PC-3 (cell line): ENCODE results near the gene BPIFA3. TPM values are rescaled to one million over a fixed set of nuclear protein-coding genes. Genes with fewer than 3 reads are reported as not detected.
A peak's percentile ranks its signal among the peaks of the same experiment; 100 is the strongest.

Experiments
- ATAC-seq: fragments of 200-7000 bp; cut with Tn5 transposase; 2 replicates; pipeline ENCODE4 v1.9.1; 2020; ENCODE audit warnings: mild to moderate bottlenecking, moderate library complexity
- BruUV-seq: library from RNA; stranded (reverse); fragments of 400-500 nt; replicated peaks from 2 replicates; lab custom pipeline; 2021; lab: Mats Ljungman, UMichigan
- CTCF ChIA-PET: fragments of 300-600 bp; sonication (Branson Sonifier 250); formaldehyde crosslinking; loops from one replicate; lab custom pipeline; 2022; ENCODE audit warnings: antibody characterized with exemption; lab: Charles Lee
- POLR2A ChIA-PET: fragments of 300-600 bp; sonication (Branson Sonifier 250); formaldehyde crosslinking; loops from one replicate; lab custom pipeline; 2022; ENCODE audit warnings: antibody characterized with exemption; ENCODE audit not compliant: unreplicated experiment; lab: Charles Lee
- DNase-seq: peaks from one replicate; pipeline ENCODE4 v3.0.0-alpha.2; 2015
- H2AFZ ChIP-seq: fragments of 300-600 bp; sonication (generic); 2 replicates; pipeline ENCODE4 v1.6.0; 2016; ENCODE audit warnings: antibody characterized with exemption, low read length
- H3F3A ChIP-seq: fragments of 300-600 bp; sonication (generic); one replicate; pipeline ENCODE4 v1.6.0; 2017; ENCODE audit warnings: antibody characterized with exemption, low read length, control low read depth, mild to moderate bottlenecking; ENCODE audit not compliant: unreplicated experiment
- H3K27ac ChIP-seq: fragments of 300-600 bp; sonication (generic); 2 replicates; pipeline ENCODE4 v1.5.1; 2016; ENCODE audit warnings: mild to moderate bottlenecking, low read length
- H3K27me3 ChIP-seq: fragments of 300-600 bp; sonication (generic); 2 replicates; pipeline ENCODE4 v1.6.1; 2016; ENCODE audit warnings: low read length, mixed read lengths
- H3K36me3 ChIP-seq: fragments of 300-600 bp; sonication (generic); 2 replicates; pipeline ENCODE4 v1.6.1; 2016; ENCODE audit warnings: low read depth, mixed run types, low read length, mixed read lengths
- H3K4me1 ChIP-seq: fragments of 300-600 bp; sonication (generic); 2 replicates; pipeline ENCODE4 v1.5.1; 2016; ENCODE audit warnings: low read length; ENCODE audit not compliant: insufficient read depth
- H3K4me2 ChIP-seq: fragments of 300-600 bp; sonication (generic); 2 replicates; pipeline ENCODE4 v1.6.0; 2016; ENCODE audit warnings: low read length
- H3K4me3 ChIP-seq: fragments of 300-600 bp; sonication (generic); 2 replicates; pipeline ENCODE4 v1.5.1; 2016; ENCODE audit warnings: mild to moderate bottlenecking, low read length, mixed read lengths
- H3K79me2 ChIP-seq: fragments of 300-600 bp; sonication (generic); 2 replicates; pipeline ENCODE4 v1.6.1; 2017; ENCODE audit warnings: low read length, mixed read lengths
- H3K9ac ChIP-seq: fragments of 300-600 bp; sonication (generic); 2 replicates; pipeline ENCODE4 v1.6.0; 2016; ENCODE audit warnings: mild to moderate bottlenecking, low read length
- H3K9me2 ChIP-seq: fragments of 300-600 bp; sonication (generic); replicated peaks from 2 replicates; pipeline ENCODE4 v1.6.1; 2016; ENCODE audit warnings: mixed run types, low read length, mixed read lengths
- H3K9me3 ChIP-seq: fragments of 300-600 bp; sonication (generic); 2 replicates; pipeline ENCODE4 v1.6.1; 2016; ENCODE audit warnings: low read length, mixed read lengths
- H4K20me1 ChIP-seq: fragments of 300-600 bp; sonication (generic); 2 replicates; pipeline ENCODE4 v1.6.1; 2016; ENCODE audit warnings: low read length, mixed read lengths
- EZH2 ChIP-seq: fragments of 300-600 bp; sonication (generic); IDR thresholded peaks from one replicate; pipeline ENCODE4 v1.6.1; 2017; ENCODE audit warnings: antibody characterized with exemption, mild to moderate bottlenecking, low read length; ENCODE audit not compliant: unreplicated experiment
- EZH2phosphoT487 ChIP-seq: fragments of 300-600 bp; sonication (generic); IDR thresholded peaks from 2 replicates; pipeline ENCODE4 v1.6.1; 2018; ENCODE audit warnings: mild to moderate bottlenecking, antibody characterized with exemption, low read length, borderline replicate concordance
- intact Hi-C: fragments of 100-400 bp; cut with micrococcal nuclease; formaldehyde crosslinking; loops from 2 replicates; pipeline ENCODE4 v1.9.0; 2023
- total RNA-seq: library from RNA; depleted of rRNA; stranded (reverse); fragments of >200 nt; gene quantifications from 2 replicates; pipeline ENCODE4 v1.2.3, GENCODE V29; 2014
- TF ChIP-seq, protein P1 (sequence below): fragments of 300-600 bp; sonication (generic); conservative IDR thresholded peaks from 2 replicates; pipeline ENCODE4 v1.5.1; 2017; ENCODE audit warnings: antibody characterized with exemption, low read depth, mild to moderate bottlenecking, low read length

BPIFA3 gene
- total RNA-seq, 1 experiment from 2014 or later = not detected

DNA sequence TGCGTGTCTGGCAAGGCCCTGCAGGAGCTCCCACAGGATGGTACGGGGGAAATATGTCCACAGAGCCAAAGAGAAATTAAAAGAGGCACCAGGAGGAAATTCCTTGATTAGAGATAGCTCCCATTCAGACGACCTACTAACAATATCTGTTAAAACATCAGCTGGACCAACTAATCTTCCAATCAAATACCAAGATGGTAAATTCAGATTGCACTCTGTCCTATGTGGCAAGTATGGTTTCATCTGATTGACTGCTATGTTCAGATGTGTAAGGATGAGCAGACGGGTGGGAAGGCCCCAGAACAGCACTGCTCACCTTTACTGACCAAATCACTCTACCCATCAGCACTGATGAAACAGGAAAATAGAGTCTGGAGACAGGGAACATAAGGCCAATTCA is 29.7 kb upstream of the BPIFA3 start:
- no peak overlapping the region for H3K4me2 ChIP-seq
- CTCF ChIA-PET = no interaction called here
- no peaks in the 10 kb centered on the region for H4K20me1 ChIP-seq
- H3K4me3 ChIP-seq = no peak overlapping the region
- no peak overlapping the region for H3K27ac ChIP-seq
- H3K9ac ChIP-seq = no peak overlapping the region
- H3K4me1 ChIP-seq = no peaks in the 10 kb centered on the region
- H3F3A ChIP-seq = no peaks in the 10 kb centered on the region
- no peak for TF ChIP-seq EZH2
- BruUV-seq = no TSS peak
- intact Hi-C loops = no loop called here
- H3K27me3 ChIP-seq = peaks cover 31% of the 10 kb centered on the region
- no peaks in the 10 kb centered on the region for H3K36me3 ChIP-seq
- H3K9me3 ChIP-seq = no peaks in the 10 kb centered on the region
- POLR2A ChIA-PET = no interaction called here
- ATAC-seq (no peak), DNase-seq (no peak)
- H3K9me2 ChIP-seq = no peaks in the 10 kb centered on the region
- H3K79me2 ChIP-seq = no peaks in the 10 kb centered on the region
- no peak overlapping the region for H2AFZ ChIP-seq

DNA sequence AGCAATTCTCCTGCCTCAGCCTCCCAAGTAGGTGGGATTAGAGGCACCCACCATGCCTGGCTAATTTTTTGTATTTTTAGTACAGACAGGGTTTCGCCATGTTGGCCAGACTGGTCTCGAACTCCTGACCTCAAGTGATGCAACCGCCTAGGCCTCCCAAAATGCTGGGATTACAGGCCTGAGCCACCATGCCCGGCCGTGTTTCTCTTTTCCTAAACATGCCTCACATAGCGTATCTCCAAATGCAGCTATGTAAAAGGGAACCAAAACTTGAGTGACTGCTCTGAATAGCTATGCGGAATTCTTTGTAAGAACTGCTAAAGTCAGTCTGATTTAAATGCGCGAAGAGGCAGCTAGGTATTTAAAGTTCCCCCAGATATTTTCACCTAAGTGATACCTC is 28.7 kb upstream of the BPIFA3 start:
- Histone ChIP-seq H3K79me2 (no peaks in the 10 kb centered on the region), H4K20me1 (no peaks in the 10 kb centered on the region), H3K4me3 (no peak overlapping the region), H3K9me3 (no peaks in the 10 kb centered on the region), H3K9me2 (no peaks in the 10 kb centered on the region), H3K27me3 (peaks cover 24% of the 10 kb centered on the region), H3K36me3 (no peaks in the 10 kb centered on the region), H3K27ac (no peak overlapping the region), H2AFZ (no peak overlapping the region), H3K9ac (no peak overlapping the region), H3K4me2 (no peak overlapping the region), H3F3A (no peaks in the 10 kb centered on the region), H3K4me1 (no peaks in the 10 kb centered on the region)
- BruUV-seq = no TSS peak
- intact Hi-C loops = no loop called here
- DNase-seq (no peak), ATAC-seq (no peak)
- POLR2A ChIA-PET = no interaction called here
- no peak for TF ChIP-seq EZH2
- no peak for TF ChIP-seq EZH2phosphoT487
- TF ChIP-seq, protein P1, sequence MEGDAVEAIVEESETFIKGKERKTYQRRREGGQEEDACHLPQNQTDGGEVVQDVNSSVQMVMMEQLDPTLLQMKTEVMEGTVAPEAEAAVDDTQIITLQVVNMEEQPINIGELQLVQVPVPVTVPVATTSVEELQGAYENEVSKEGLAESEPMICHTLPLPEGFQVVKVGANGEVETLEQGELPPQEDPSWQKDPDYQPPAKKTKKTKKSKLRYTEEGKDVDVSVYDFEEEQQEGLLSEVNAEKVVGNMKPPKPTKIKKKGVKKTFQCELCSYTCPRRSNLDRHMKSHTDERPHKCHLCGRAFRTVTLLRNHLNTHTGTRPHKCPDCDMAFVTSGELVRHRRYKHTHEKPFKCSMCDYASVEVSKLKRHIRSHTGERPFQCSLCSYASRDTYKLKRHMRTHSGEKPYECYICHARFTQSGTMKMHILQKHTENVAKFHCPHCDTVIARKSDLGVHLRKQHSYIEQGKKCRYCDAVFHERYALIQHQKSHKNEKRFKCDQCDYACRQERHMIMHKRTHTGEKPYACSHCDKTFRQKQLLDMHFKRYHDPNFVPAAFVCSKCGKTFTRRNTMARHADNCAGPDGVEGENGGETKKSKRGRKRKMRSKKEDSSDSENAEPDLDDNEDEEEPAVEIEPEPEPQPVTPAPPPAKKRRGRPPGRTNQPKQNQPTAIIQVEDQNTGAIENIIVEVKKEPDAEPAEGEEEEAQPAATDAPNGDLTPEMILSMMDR = no peak
- CTCF ChIA-PET = no interaction called here

DNA sequence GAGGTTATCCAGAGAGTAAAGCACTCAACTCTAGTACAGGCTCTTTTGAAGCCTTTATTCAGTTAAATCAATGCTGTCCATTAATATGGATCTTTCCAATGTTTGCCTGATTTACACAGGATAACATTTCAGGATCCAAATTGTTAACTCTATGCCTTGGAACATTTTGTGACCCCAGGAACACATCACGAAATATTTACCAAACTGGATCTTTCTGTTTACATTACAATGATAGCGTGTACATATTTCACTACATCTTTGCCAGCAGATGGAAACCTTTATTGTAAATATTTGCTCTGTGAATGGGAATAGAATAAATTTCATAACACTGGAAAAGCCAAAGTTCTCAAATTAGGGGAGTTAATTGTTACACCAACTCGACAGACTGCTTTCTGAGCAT is 25.7 kb upstream of the BPIFA3 start:
- Histone ChIP-seq H3K27ac (no peak overlapping the region), H3K36me3 (no peaks in the 10 kb centered on the region), H3K9me3 (no peaks in the 10 kb centered on the region), H3K4me3 (no peak overlapping the region), H3K4me2 (no peak overlapping the region), H3K79me2 (no peaks in the 10 kb centered on the region), H3F3A (no peaks in the 10 kb centered on the region), H3K9me2 (no peaks in the 10 kb centered on the region), H2AFZ (no peak overlapping the region), H3K4me1 (no peaks in the 10 kb centered on the region), H3K27me3 (peaks cover 42% of the 10 kb centered on the region), H3K9ac (no peak overlapping the region), H4K20me1 (no peaks in the 10 kb centered on the region)
- intact Hi-C loops = no loop called here
- TF ChIP-seq EZH2 = no peak
- no peak for TF ChIP-seq EZH2phosphoT487
- TF ChIP-seq, protein P1 = no peak
- BruUV-seq = no TSS peak
- ATAC-seq (no peak), DNase-seq (peak; percentile 5)
- CTCF ChIA-PET = no interaction called here
- POLR2A ChIA-PET = no interaction called here
